GM12878 (cell line): Measurements from ENCODE around the gene ADGRE1. TPM values are rescaled to one million over a fixed set of nuclear protein-coding genes. Genes with fewer than 3 reads are reported as not detected.

Experiments used
- CHD4 ChIP-seq: fragments of 200-600 bp; sonication (generic); IDR thresholded peaks from 2 replicates; pipeline ENCODE4 v1.6.1; 2016; ENCODE audit warnings: mild to moderate bottlenecking
- CTCF ChIP-seq, 3 experiments: IDR thresholded peaks in 2 of 3; conservative IDR thresholded peaks in 1 of 3; 2 replicates each; pipeline ENCODE4 v1.5.1; 2011; ENCODE audit warnings: low read depth in 3 of 3, low read length in 3 of 3, mild to moderate bottlenecking in 3 of 3, control low read depth in 2 of 3, moderate library complexity in 2 of 3, inconsistent platforms in 1 of 3, mixed read lengths in 1 of 3; ENCODE audit not compliant: control insufficient read depth in 2 of 3, insufficient read depth in 1 of 3; ENCODE audit errors: extremely low read depth in 1 of 3
- EP300 ChIP-seq, 2 experiments: fragments of 150-350 bp in 1 of 2; IDR thresholded peaks; 2 replicates each; pipeline ENCODE4 v1.6.1; 2011 to 2012; ENCODE audit warnings: low read depth in 2 of 2, low read length in 2 of 2, borderline replicate concordance in 1 of 2, improper control_type of control experiment in 1 of 2, inconsistent platforms in 1 of 2; ENCODE audit not compliant: control insufficient read depth in 1 of 2
- ESRRA ChIP-seq: IDR thresholded peaks from 2 replicates; pipeline ENCODE4 v1.6.1; 2012; ENCODE audit warnings: mild to moderate bottlenecking, low read length, improper control_type of control experiment
- FOXK2 ChIP-seq: fragments of 450-650 bp; IDR thresholded peaks from 2 replicates; pipeline ENCODE4 v1.6.1; 2017; ENCODE audit warnings: mild to moderate bottlenecking, moderate library complexity
- KAT2A ChIP-seq: conservative IDR thresholded peaks from 2 replicates; pipeline ENCODE4 v1.6.1; 2011; ENCODE audit warnings: low read depth, low read length; ENCODE audit not compliant: control insufficient read depth
- MEF2A ChIP-seq: IDR thresholded peaks from 2 replicates; pipeline ENCODE4 v1.6.1; 2011; ENCODE audit warnings: low read depth, mild to moderate bottlenecking, low read length, moderate library complexity; ENCODE audit not compliant: insufficient read depth
- MXI1 ChIP-seq: fragments of 150-350 bp; IDR thresholded peaks from 2 replicates; pipeline ENCODE4 v1.6.1; 2011; ENCODE audit warnings: low read depth, mild to moderate bottlenecking, inconsistent platforms, low read length, improper control_type of control experiment
- NR2C2 ChIP-seq: IDR thresholded peaks from 2 replicates; pipeline ENCODE4 v1.6.1; 2011; ENCODE audit warnings: borderline replicate concordance, low read depth; ENCODE audit not compliant: control insufficient read depth, insufficient read length
- POLR2AphosphoS2 ChIP-seq: IDR thresholded peaks from 2 replicates; pipeline ENCODE4 v1.6.1; 2011; ENCODE audit warnings: low read depth, mild to moderate bottlenecking, low read length, improper control_type of control experiment, moderate library complexity
- RELA ChIP-seq: fragments of 450-650 bp; IDR thresholded peaks from 2 replicates; pipeline ENCODE4 v1.8.0; 2014; ENCODE audit warnings: borderline replicate concordance; ENCODE audit not compliant: partially characterized antibody
- SKIL ChIP-seq: fragments of 450-650 bp; IDR thresholded peaks from 2 replicates; pipeline ENCODE4 v1.6.1; 2017; ENCODE audit warnings: mild to moderate bottlenecking, low read depth, inconsistent platforms; ENCODE audit not compliant: poor library complexity, severe bottlenecking
- USF2 ChIP-seq: IDR thresholded peaks from 2 replicates; pipeline ENCODE4 v1.6.1; 2011; ENCODE audit warnings: low read depth, low read length, improper control_type of control experiment, borderline replicate concordance
- ZBTB33 ChIP-seq: fragments of 450-650 bp; IDR thresholded peaks from 2 replicates; pipeline ENCODE4 v1.6.1; 2017; ENCODE audit warnings: mild to moderate bottlenecking
- ZBTB40 ChIP-seq: fragments of 450-650 bp; IDR thresholded peaks from 2 replicates; pipeline ENCODE4 v1.6.1; 2016; ENCODE audit warnings: mild to moderate bottlenecking, moderate library complexity, borderline replicate concordance
- polyA plus RNA-seq, 11 experiments: library from polyadenylated mRNA; depleted of rRNA in 4 of 11; unstranded in 6 of 11; stranded (reverse) in 5 of 11; fragments of >200 nt; fragmentation: Nextera tagmentation in 4 of 11; fragmentation: Illumina TruSeq in 1 of 11; extraction: Ambion mirVana in 4 of 11; extraction: Trizol in 1 of 11; gene quantifications; 1 replicate in 1 of 11; 2 replicates in 10 of 11; pipeline versions ENCODE4 v1.2.1 to v1.2.3, GENCODE V29; 2011 to 2016; ENCODE audit warnings: inconsistent platforms in 2 of 11, missing spikeins in 2 of 11, low read depth in 1 of 11
- total RNA-seq, 4 experiments: library from RNA; depleted of rRNA in 3 of 4; stranded (reverse); fragments of >200 nt in 3 of 4; fragmentation: Illumina TruSeq in 1 of 4; extraction: Trizol in 1 of 4; gene quantifications; 2 replicates each; pipeline versions ENCODE4 v1.2.1 to v1.2.3, GENCODE V29; 2013 to 2021

Gene ADGRE1
- total and polyA plus RNA-seq, 10 of the 15 experiments (the other 5 are each of a cell fraction or from before 2014, with no cell fraction given): 7.9 to 35.7 (median 9.9) TPM

- TF ChIP-seq ZBTB33: no peak
- TF ChIP-seq RELA: no peak
- TF ChIP-seq CHD4: no peak
- TF ChIP-seq MXI1: no peak
- no peak for TF ChIP-seq USF2
- TF ChIP-seq MEF2A: no peak
- no peak for TF ChIP-seq NR2C2
- no peak for TF ChIP-seq ESRRA
- peak in 1 of 2 experiments; percentile 87; a peak in 2 of 4 replicates for TF ChIP-seq EP300 (IDR thresholded peaks at IDR 0.05; ENCODE audit: borderline replicate concordance in 1 of 2, control insufficient read depth in 1 of 2, low read depth in 2 of 2, low read length in 2 of 2)
- no peak for TF ChIP-seq KAT2A
- TF ChIP-seq POLR2AphosphoS2: no peak
- TF ChIP-seq SKIL: no peak
- TF ChIP-seq ZBTB40: no peak; the same call in 1 of the 2 replicates
- peak; percentile 54; the same call in 1 of the 2 replicates for TF ChIP-seq FOXK2
- TF ChIP-seq CTCF (IDR thresholded peaks at IDR 0.05 in 2 of 3, conservative IDR thresholded peaks at IDR 0.05 in 1 of 3; ENCODE audit: control insufficient read depth in 2 of 3, extremely low read depth in 1 of 3, insufficient read depth in 1 of 3, low read depth in 3 of 3, low read length in 3 of 3): no peak
Measured at GRCh38 chr19:6947745-6948144, 60.4 kb downstream of the ADGRE1 start (continued).
